Activated CD4-positive, alpha-beta T cell treated with anti-CD3 and anti-CD28 coated beads, Interleukin-2, amount 10 ng/mL, durations not matched to agents 24 days and 14 days (primary cell): ENCODE results near the gene IGFL1. TPM values are rescaled to one million over a fixed set of nuclear protein-coding genes. Genes with fewer than 3 reads are reported as not detected.
A peak's percentile ranks its signal among the peaks of the same experiment; 100 is the strongest.
"Not testable (repeated sequence)": the region's sequence is repeated elsewhere in the genome, so short reads cannot be mapped to it uniquely, and the experiment has no call there.

Experiments
- DNase-seq: peaks from one replicate; pipeline ENCODE4 v3.0.0; 2022
- H3K27ac Mint-ChIP-seq: one replicate; pipeline ENCODE4 v1.8.0; 2022; ENCODE audit warnings: mild to moderate bottlenecking, mixed read lengths
- H3K27me3 Mint-ChIP-seq: one replicate; pipeline ENCODE4 v1.8.0; 2022; ENCODE audit warnings: mixed read lengths
- H3K36me3 Mint-ChIP-seq: one replicate; pipeline ENCODE4 v1.8.0; 2022; ENCODE audit warnings: low read depth, mild to moderate bottlenecking, mixed read lengths
- H3K4me1 Mint-ChIP-seq: one replicate; pipeline ENCODE4 v1.8.0; 2021; ENCODE audit warnings: mixed read lengths
- H3K4me3 Mint-ChIP-seq: one replicate; pipeline ENCODE4 v1.8.0; 2022; ENCODE audit warnings: mild to moderate bottlenecking, moderate library complexity, mixed read lengths
- H3K9me3 Mint-ChIP-seq: one replicate; pipeline ENCODE4 v1.8.0; 2021; ENCODE audit warnings: mixed read lengths
- intact Hi-C: fragments of 100-400 bp; cut with micrococcal nuclease; formaldehyde crosslinking; loops from one replicate; pipeline ENCODE4 v1.15.1; 2023
- total RNA-seq: library from RNA; stranded (reverse); gene quantifications from 2 replicates; pipeline ENCODE4 v1.2.3, GENCODE V29; 2022

The IGFL1 gene
- not detected in 2 replicates for total RNA-seq

DNA sequence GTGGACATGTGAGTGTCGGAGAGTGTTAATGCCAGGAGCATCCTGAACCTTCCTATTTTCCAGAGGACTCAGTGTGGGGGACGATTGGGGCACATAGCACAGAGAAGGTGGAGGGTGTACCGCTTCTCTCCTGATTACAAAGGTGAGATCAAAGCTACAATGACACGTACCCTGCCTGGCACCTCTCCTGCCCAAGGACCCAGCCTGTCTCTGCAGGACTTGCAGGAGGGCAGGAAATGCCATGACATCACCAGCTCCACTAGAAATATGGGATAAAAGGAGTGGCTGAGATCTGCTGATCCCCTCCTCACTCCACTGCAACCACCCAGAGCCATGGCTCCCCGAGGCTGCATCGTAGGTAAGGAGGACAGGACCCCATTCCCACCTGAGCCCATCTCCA lies at the start of gene IGFL1:
TSS of gene IGFL1 (plus strand) at position 301 of the 400 bp plus-strand sequence. CDS start at position 334, 33 bp downstream.
- H3K4me3 Mint-ChIP-seq, result no peak within 1 kb of the TSS
- intact Hi-C loops, result no loop called here
- no peaks in the 10 kb centered on the region for H3K36me3 Mint-ChIP-seq
- no peak for DNase-seq
- no peak within 1 kb of the TSS for H3K27ac Mint-ChIP-seq
- peaks cover 7% of the 10 kb centered on the region for H3K27me3 Mint-ChIP-seq
- H3K4me1 Mint-ChIP-seq, result peaks cover 5% of the 10 kb centered on the region
- no peaks in the 10 kb centered on the region for H3K9me3 Mint-ChIP-seq

DNA sequence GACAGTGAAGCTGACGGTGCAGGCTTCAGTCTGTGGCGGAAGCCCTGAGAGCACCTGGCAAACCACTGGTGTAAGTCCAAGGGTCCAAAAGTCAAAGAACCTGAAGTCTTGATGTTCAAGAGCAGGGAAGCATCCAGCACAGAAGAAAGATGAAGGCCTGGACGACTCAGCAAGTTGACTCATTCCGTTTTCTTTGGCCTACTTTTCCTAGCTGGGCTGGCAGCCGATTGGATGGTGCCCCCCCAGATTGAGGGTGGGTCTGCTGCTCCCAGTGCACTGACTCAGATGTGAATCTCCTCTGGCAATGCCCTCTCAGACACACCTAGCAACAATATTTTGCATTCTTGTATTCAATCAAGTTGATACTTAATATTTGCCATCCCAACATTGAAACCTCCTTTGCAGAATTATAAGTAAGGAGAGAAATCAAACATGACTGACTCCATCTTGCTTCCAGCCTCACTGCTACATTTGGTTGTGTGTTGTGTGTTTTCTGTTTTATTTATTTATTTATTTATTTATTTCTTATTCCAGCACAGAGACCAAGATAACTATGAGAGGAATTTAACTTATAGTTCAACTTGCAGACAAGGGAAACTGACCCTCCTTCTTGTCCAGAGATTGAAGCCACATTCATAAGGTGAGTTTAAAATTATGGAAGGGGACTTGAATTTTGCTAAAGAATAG lies 48.7 kb upstream of the IGFL1 start:
- DNase-seq, result no peak
- intact Hi-C loops, result no loop called here
- H3K4me3 Mint-ChIP-seq, result no peak overlapping the region
- no peaks in the 10 kb centered on the region for H3K36me3 Mint-ChIP-seq
- peaks cover 12% of the 10 kb centered on the region for H3K27me3 Mint-ChIP-seq
- H3K9me3 Mint-ChIP-seq, result no peaks in the 10 kb centered on the region
- no peak overlapping the region for H3K27ac Mint-ChIP-seq
- H3K4me1 Mint-ChIP-seq, result peaks cover 21% of the 10 kb centered on the region

DNA sequence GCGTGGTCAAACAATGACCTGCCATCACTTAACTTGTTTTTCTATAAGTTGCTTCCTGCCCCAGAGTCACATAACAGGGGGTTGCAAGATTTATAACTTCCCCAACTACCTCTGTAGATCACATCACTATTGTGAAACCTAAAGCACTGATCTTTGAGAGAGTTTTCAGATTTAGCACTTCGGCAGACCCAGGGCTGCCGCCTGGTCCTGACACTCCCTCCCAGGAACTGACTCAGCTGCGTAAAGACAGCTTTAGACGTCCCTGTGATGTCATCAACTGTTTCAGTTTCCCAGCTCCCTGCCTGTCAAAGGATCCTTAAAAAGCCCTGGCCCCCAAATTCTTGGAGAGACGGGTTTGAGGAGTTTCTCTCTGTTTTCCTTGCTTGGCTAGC lies 48.2 kb upstream of the IGFL1 start:
- Mint-ChIP-seq H3K4me1 (peaks cover 19% of the 10 kb centered on the region), H3K36me3 (no peaks in the 10 kb centered on the region), H3K27ac (no peak overlapping the region), H3K27me3 (peaks cover 10% of the 10 kb centered on the region), H3K9me3 (no peaks in the 10 kb centered on the region), H3K4me3 (peak overlapping the region; percentile 14)
- intact Hi-C loops, result no loop called here
- DNase-seq, result peak; percentile 60

DNA sequence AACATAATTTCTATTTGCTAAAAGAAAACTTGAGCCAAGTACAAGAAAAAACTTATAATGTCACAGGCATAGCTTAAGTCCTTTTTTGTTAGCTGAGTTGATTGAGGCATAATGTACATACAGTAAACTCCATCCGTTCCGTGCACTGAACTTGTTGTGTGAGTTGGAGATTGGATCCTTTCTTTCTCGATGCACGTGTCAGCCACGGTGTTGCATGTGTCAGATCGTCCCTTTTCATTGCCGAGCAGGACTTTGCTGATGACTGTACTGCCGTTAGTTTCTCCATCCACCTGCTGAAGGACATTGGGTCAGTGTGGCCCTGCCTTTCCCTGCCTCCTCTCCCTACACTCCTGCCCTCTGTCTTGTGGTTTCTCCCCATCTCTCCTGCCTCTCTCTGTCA lies 47.1 kb upstream of the IGFL1 start:
- Mint-ChIP-seq H3K4me3 (no peak overlapping the region), H3K9me3 (no peaks in the 10 kb centered on the region)

DNA sequence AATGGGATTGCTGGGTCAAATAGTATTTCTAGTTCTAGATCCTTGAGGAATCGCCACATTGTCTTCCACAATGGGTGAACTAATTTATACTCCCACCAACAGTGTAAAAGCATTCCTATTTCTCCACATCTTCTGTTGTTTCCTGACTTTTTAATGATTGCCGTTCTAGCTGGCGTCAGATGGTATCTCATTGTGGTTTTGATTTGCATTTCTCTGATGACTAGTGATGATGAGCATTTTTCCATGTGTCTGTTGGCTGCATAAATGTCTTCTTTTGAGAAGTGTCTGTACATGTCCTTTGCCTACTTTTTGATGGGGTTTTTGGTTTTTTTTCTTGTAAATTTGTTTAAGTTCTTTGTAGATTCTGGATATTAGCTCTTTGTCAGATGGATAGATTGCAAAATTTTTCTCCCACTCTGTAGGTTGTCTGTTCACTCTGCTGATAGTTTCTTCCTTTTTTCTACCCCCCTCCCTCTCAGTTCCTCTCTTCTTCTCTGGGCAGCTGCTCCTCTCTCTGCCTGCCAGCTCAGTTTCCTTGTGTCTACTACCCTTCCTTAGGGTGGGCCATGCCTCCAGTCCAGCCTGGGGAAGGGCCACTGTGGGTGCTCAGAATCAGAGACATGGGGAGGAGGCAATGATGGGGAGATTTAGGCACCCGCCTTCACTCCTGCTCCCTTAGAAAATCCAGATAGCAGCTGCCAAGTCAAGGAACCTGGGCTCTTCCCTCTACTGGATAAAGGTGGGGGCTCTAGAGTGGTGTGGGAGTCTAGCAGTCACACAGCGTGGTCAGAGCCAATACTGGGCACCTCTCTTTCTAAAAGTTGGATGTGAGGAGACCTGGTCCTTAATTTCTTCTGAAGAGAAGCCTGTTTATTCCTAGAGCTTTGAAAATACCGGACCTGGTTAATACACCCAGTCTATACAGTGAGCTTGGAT lies 44.5 kb upstream of the IGFL1 start:
- H3K9me3 Mint-ChIP-seq, H3K36me3 Mint-ChIP-seq, intact Hi-C loops, DNase-seq: not testable (repeated sequence)
- peaks cover 19% of the 10 kb centered on the region for H3K4me1 Mint-ChIP-seq
- peak overlapping the region; percentile 10 for H3K4me3 Mint-ChIP-seq
- H3K27ac Mint-ChIP-seq, result peak overlapping the region; percentile 85
- peaks cover 19% of the 10 kb centered on the region for H3K27me3 Mint-ChIP-seq

More for the DNA sequence above, 47.1 kb upstream of the IGFL1 start:
- no peak for DNase-seq
- intact Hi-C loops, result no loop called here
- Mint-ChIP-seq H3K27ac (no peak overlapping the region), H3K27me3 (peaks cover 13% of the 10 kb centered on the region), H3K36me3 (no peaks in the 10 kb centered on the region), H3K4me1 (peaks cover 19% of the 10 kb centered on the region)

DNA sequence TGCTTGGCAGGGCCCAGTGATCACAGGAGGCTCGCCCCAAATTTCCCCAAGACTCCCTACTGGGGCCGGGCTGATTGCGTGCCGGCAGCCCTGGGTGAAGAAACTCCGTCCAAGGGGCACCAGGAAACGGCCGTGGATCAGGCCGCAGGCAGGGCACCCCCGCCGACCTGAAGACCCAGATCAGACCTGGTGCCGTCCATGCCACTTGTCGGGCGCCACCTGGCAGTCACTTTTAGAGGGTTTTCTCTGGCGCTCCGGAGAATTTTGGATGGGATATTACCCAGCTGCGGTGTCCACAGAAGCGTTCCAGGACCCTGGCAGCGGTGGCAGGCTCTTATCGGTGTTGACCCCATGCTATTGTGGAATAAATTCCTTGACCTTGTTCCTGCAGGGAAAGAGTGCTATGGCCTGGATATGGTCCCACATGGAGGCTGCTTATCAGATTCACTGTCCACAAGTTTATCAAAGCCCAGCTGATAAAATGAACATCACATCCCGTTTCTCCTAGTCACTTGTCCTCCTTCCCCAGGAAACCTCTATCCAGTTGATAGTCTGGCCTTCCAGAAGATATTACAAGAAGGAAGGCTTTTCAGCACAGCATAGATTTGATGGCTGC lies 43.3 kb upstream of the IGFL1 start:
- peaks cover 25% of the 10 kb centered on the region for H3K27me3 Mint-ChIP-seq
- no peaks in the 10 kb centered on the region for H3K9me3 Mint-ChIP-seq
- DNase-seq, result no peak
- no peak overlapping the region for H3K27ac Mint-ChIP-seq
- H3K4me3 Mint-ChIP-seq, result no peak overlapping the region
- intact Hi-C loops, result no loop called here
- H3K4me1 Mint-ChIP-seq, result peaks cover 18% of the 10 kb centered on the region
- no peaks in the 10 kb centered on the region for H3K36me3 Mint-ChIP-seq

DNA sequence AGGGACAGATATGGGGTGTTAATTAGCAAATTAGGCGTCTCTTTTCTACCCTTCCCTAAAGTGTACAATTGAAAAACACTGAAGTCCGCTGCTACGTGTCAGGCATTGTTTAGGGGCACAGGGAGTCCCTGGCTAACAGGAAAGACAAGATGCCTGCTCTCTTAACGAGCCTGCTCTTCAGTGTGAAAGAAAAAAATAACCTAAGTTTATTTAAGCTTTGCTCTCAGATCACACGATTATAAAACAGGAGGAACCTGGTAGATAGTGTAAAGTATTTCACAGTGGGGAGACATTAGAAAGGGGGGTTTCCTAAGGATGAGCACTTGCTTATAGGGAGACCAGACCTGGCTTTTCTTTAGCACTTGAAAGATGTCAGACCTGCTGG lies 42.8 kb upstream of the IGFL1 start:
- H3K36me3 Mint-ChIP-seq, result no peaks in the 10 kb centered on the region
- intact Hi-C loops, result no loop called here
- H3K4me1 Mint-ChIP-seq, result peaks cover 13% of the 10 kb centered on the region
- peaks cover 27% of the 10 kb centered on the region for H3K27me3 Mint-ChIP-seq
- H3K27ac Mint-ChIP-seq, result no peak overlapping the region
- DNase-seq, result no peak
- H3K9me3 Mint-ChIP-seq, result no peaks in the 10 kb centered on the region
- no peak overlapping the region for H3K4me3 Mint-ChIP-seq

DNA sequence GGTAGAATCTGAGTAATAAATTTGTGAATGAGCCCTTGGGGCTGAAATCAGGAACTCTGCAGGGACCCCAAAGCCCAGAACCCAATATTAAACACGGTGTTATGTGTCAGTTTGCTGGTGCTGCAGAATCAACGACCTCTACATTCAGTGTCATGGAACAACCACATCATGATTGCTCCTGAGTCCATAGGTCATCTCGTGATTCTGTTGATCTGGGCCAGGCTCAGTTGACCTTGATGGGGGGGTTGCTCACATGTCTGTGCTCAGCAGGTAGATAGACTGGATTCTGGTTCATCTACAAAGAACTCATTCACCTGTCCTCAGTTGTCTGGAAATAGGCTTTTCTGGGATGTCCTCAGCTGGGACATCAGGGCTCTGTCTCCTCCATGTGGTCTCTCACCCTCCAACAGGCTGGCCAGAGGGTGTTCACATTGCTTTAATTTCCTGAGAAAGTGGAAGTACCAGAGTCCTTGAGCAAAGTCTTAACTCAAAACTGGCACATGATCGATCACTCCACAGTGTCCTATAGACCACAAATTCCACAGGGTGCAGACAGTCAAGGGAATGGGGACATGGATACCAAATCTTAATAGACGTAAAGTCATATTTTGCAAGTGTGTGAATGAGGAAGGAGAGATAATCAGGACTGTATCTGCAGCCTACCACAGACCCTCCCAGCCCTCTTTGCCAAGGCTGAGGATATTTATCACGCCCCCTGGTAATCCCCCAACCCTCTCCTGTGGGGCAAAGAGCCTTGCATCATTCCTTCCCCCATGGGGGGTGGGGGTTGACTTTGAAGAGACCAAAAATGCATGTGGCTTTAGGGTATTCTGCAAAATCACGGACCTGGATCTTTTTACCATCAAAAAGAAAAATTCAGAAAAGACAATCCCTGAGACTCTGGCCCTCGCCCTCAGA lies 39.3 kb upstream of the IGFL1 start:
- no peak overlapping the region for H3K27ac Mint-ChIP-seq
- no peak overlapping the region for H3K4me3 Mint-ChIP-seq
- H3K9me3 Mint-ChIP-seq, result no peaks in the 10 kb centered on the region
- DNase-seq, result no peak
- H3K36me3 Mint-ChIP-seq, result no peaks in the 10 kb centered on the region
- intact Hi-C loops, result loop anchor here (1.0 to 2.0 kb wide), 4 partner anchors 75 to 160 kb away; no protein-coding TSS in a partner anchor
- peaks cover 40% of the 10 kb centered on the region for H3K27me3 Mint-ChIP-seq
- H3K4me1 Mint-ChIP-seq, result peaks cover 6% of the 10 kb centered on the region

DNA sequence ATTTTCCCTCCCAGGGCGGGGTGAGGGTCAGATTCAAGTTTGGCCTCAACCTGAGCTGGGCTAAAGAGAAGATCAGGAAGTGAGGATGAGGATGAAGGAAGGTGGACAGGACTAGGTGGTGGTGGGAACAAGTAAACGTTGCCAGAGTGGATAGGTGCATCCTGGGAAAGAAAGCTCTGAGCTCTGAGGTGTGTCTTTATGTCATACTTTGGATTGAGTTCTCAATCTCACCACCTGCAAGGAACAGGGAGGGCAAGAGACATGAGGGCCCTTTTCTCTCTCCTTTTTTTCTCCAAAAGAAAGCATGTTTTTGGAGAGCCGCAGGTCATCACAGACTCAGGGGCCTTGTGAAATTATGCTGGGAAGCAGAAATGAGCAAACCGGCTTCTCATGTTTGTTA lies 38.2 kb upstream of the IGFL1 start:
- Mint-ChIP-seq H3K27ac (no peak overlapping the region), H3K4me3 (no peak overlapping the region), H3K4me1 (no peaks in the 10 kb centered on the region), H3K36me3 (no peaks in the 10 kb centered on the region), H3K27me3 (peaks cover 45% of the 10 kb centered on the region), H3K9me3 (no peaks in the 10 kb centered on the region)
- no peak for DNase-seq
- intact Hi-C loops, result no loop called here

DNA sequence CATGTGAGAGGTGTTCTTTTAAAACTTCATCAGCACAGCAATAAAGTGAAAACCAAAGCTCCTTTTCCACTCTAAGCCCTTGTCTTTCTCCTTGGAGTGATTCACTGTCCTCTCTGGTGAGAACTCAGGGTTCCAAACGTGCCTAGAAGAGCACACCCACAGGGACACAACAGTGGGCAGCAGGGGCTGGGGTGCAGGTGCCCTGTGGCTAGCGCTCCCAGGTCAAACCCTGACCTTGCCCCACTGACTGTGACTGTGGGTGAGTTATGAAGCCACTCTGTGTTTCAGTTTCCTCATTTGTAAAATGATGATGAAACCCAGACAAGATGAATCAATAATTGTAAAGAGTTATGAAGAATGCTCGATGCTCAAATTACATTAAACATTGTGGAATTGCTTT lies 37.6 kb upstream of the IGFL1 start:
- Mint-ChIP-seq H3K9me3 (no peaks in the 10 kb centered on the region), H3K4me1 (no peaks in the 10 kb centered on the region), H3K36me3 (no peaks in the 10 kb centered on the region), H3K27me3 (peaks cover 47% of the 10 kb centered on the region), H3K27ac (no peak overlapping the region), H3K4me3 (no peak overlapping the region)
- no peak for DNase-seq
- intact Hi-C loops, result no loop called here

DNA sequence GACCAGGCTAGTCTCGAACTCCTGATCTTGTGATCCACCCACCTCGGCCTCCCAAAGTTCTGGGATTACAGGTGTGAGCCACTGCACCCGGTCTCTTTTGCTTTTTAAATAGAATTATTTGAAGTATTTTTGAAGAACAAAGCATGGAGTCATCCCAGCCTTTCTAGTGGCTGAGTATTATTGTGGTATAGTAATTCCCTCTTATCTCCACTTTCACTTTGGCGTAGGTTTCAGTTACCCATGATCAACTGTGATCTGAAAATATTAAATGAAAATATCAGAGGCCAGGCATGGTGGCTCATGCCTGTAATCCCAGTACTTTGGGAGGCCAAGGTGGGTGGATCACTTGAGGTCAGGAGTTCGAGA lies 36.9 kb upstream of the IGFL1 start:
- H3K9me3 Mint-ChIP-seq, DNase-seq, H3K36me3 Mint-ChIP-seq, H3K4me3 Mint-ChIP-seq, H3K27ac Mint-ChIP-seq, H3K4me1 Mint-ChIP-seq, intact Hi-C loops: not testable (repeated sequence)
- peaks cover 52% of the 10 kb centered on the region for H3K27me3 Mint-ChIP-seq

DNA sequence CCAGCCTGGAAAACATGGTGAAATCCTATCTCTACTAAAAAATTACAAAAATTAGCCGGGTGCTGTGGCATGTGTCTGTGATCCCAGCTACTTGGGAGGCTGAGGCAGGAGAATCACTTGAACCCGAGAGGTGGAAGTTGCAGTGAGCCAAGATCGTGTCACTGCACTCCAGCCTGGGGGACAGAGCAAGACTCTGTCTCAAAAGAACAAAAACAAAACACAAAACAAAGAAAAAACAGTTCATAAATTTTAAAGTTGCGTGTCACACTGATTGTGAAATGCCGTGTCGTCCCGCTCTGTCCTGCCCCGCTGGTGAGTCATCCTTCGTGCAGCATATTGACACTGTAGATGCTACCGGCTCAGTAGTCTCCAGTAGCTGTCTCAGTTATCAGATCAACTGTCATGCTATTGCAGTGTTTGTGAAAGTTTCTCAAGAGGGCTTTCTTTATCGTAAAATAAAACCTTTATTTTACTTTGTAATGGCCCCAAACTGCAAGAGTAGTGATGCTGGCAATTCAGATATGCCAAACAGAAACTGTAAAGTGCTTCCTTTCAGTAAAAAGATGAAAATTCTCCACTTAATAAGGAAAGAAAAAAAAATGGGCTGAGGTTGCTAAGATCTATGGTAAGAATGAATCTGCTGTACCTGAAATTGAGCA lies 36.4 kb upstream of the IGFL1 start:
- intact Hi-C loops, result no loop called here

DNA sequence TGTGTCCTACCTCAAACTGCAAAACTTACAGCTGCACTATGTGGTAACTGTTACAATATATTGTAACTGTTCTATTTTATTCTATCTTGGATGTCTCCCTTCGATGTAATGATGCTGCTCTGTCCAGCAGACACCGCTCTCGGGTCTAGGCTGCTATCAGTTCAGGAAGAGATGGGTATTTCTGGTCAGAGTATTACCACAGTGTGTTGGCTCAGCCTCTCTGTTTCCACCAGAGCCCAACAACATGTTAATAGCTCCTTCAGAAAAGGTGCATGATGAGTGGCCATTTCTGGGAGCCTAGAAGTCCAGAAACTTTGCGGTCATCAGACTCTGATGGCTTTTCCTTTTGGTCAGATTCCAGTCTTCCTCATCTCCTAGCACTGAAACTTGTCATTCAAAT lies 35.9 kb upstream of the IGFL1 start:
- Mint-ChIP-seq H3K27me3 (peaks cover 45% of the 10 kb centered on the region), H3K27ac (no peak overlapping the region), H3K4me1 (no peaks in the 10 kb centered on the region), H3K4me3 (no peak overlapping the region), H3K36me3 (no peaks in the 10 kb centered on the region), H3K9me3 (no peaks in the 10 kb centered on the region)
- no peak for DNase-seq
- intact Hi-C loops, result no loop called here

More for the DNA sequence above, 36.4 kb upstream of the IGFL1 start:
- Mint-ChIP-seq H3K4me3 (no peak overlapping the region), H3K36me3 (no peaks in the 10 kb centered on the region), H3K27ac (no peak overlapping the region), H3K27me3 (peaks cover 50% of the 10 kb centered on the region), H3K4me1 (no peaks in the 10 kb centered on the region), H3K9me3 (no peaks in the 10 kb centered on the region)
- DNase-seq, result no peak
